Measurements from ENCODE around the gene MZT2B. TPM values are rescaled to one million over a fixed set of nuclear protein-coding genes. Genes with fewer than 3 reads are reported as not detected.

MZT2B gene
- polyA plus RNA-seq, 3 donors: 28.8 to 66.8 (median 64.9) TPM

- TF ChIP-seq CTCF (IDR thresholded peaks at IDR 0.05): no peak
- peaks cover 2 to 31% of the 10 kb centered on the region in 2 donors for H3K36me3 Mint-ChIP-seq
Measured at GRCh38 chr2:130185896-130186295, 3.8 kb downstream of the MZT2B start.

GRCh38 chr2:130186391-130186790 lies 4.3 kb downstream of the MZT2B start:
- no peak overlapping the region for H3K27ac ChIP-seq (ENCODE audit: low read depth in 1 of 2, low read length in 2 of 2)
- Mint-ChIP-seq H3K4me3 (no peak overlapping the region), H3K9me3 (no peaks in the 10 kb centered on the region), H3K27ac (peak overlapping the region in 1 of 7 donors; percentile 33), H3K4me1 (peaks cover 12% of the 10 kb centered on the region), H3K27me3 (ENCODE audit: low read depth in 3 of 3) (peaks cover 0 to 1% (median 0%) of the 10 kb centered on the region in 3 donors), H3K36me3 (peaks cover 4 to 35% of the 10 kb centered on the region in 2 donors)
- no peaks in the 10 kb centered on the region for H3K9me3 ChIP-seq (replicated peaks in 1 of 2; ENCODE audit: control insufficient read depth in 1 of 2, insufficient read depth in 1 of 2, low read length in 2 of 2)
- H3K79me2 ChIP-seq (ENCODE audit: insufficient read depth, low read length): peaks cover 27% of the 10 kb centered on the region
- H3K9ac ChIP-seq (ENCODE audit: insufficient read depth, low read length, poor library complexity, severe bottlenecking): no peak overlapping the region
- no peak overlapping the region for H2AFZ ChIP-seq (ENCODE audit: insufficient read depth, low read depth, low read length, poor library complexity, severe bottlenecking)
- H3K36me3 ChIP-seq (replicated peaks in 1 of 2; ENCODE audit: control insufficient read depth in 1 of 2, insufficient read depth in 2 of 2, low read length in 2 of 2): no peaks in the 10 kb centered on the region
- WGBS (ENCODE audit: insufficient coverage): 97% methylated on average over 5 of the region's 5 CpGs
- H4K20me1 ChIP-seq (ENCODE audit: insufficient read depth, low read length): no peaks in the 10 kb centered on the region
- intact Hi-C loops (cut with micrococcal nuclease): loop anchor here in 1 of 2 donors (10.0 kb wide), 1 partner anchor 312 kb away; no protein-coding TSS in a partner anchor
- H3K27me3 ChIP-seq (ENCODE audit: control insufficient read depth in 2 of 2, insufficient read depth in 2 of 2, low read length in 2 of 2): no peaks in the 10 kb centered on the region
- DNase-seq: no peak
- H3K4me3 ChIP-seq (replicated peaks in 1 of 3; ENCODE audit: low read depth in 2 of 3, low read length in 3 of 3): no peak overlapping the region
- H3K4me1 ChIP-seq (ENCODE audit: control insufficient read depth in 1 of 2, insufficient read depth in 2 of 2, low read length in 2 of 2): peaks cover 8 to 14% of the 10 kb centered on the region in 2 donors
- no peak for TF ChIP-seq CTCF (IDR thresholded peaks at IDR 0.05)
- H3K4me2 ChIP-seq (replicated peaks; ENCODE audit: extremely low read depth, low read length, poor library complexity, severe bottlenecking): no peak overlapping the region

More at GRCh38 chr2:130185896-130186295, 3.8 kb downstream of the MZT2B start:
- peak overlapping the region in 4 of 7 donors; percentile 32 to 74 (median 44) for H3K27ac Mint-ChIP-seq
- no peaks in the 10 kb centered on the region for H3K36me3 ChIP-seq (replicated peaks in 1 of 2; ENCODE audit: control insufficient read depth in 1 of 2, insufficient read depth in 2 of 2, low read length in 2 of 2)
- H3K27ac ChIP-seq (ENCODE audit: low read depth in 1 of 2, low read length in 2 of 2): no peak overlapping the region
- 100% methylated on average over 2 of the region's 4 CpGs for WGBS (ENCODE audit: insufficient coverage)
- H4K20me1 ChIP-seq (ENCODE audit: insufficient read depth, low read length): no peaks in the 10 kb centered on the region
- intact Hi-C loops (cut with micrococcal nuclease): loop anchor here in 1 of 2 donors (10.0 kb wide), 1 partner anchor 311 kb away; no protein-coding TSS in a partner anchor
- H3K4me1 ChIP-seq (ENCODE audit: control insufficient read depth in 1 of 2, insufficient read depth in 2 of 2, low read length in 2 of 2): peaks cover 10 to 18% of the 10 kb centered on the region in 2 donors
- H3K79me2 ChIP-seq (ENCODE audit: insufficient read depth, low read length): peaks cover 32% of the 10 kb centered on the region
- peaks cover 0 to 1% (median 0%) of the 10 kb centered on the region in 3 donors for H3K27me3 Mint-ChIP-seq (ENCODE audit: low read depth in 3 of 3)
- no peaks in the 10 kb centered on the region for H3K9me3 ChIP-seq (replicated peaks in 1 of 2; ENCODE audit: control insufficient read depth in 1 of 2, insufficient read depth in 1 of 2, low read length in 2 of 2)
- H3K4me2 ChIP-seq (replicated peaks; ENCODE audit: extremely low read depth, low read length, poor library complexity, severe bottlenecking): no peak overlapping the region
- no peaks in the 10 kb centered on the region for H3K9me3 Mint-ChIP-seq
- H3K4me3 ChIP-seq (replicated peaks in 1 of 3; ENCODE audit: low read depth in 2 of 3, low read length in 3 of 3): no peak overlapping the region
- DNase-seq: no peak
- H2AFZ ChIP-seq (ENCODE audit: insufficient read depth, low read depth, low read length, poor library complexity, severe bottlenecking): no peak overlapping the region
- H3K9ac ChIP-seq (ENCODE audit: insufficient read depth, low read length, poor library complexity, severe bottlenecking): no peak overlapping the region
- H3K4me1 Mint-ChIP-seq: peaks cover 15% of the 10 kb centered on the region
- no peak overlapping the region for H3K4me3 Mint-ChIP-seq
- no peaks in the 10 kb centered on the region for H3K27me3 ChIP-seq (ENCODE audit: control insufficient read depth in 2 of 2, insufficient read depth in 2 of 2, low read length in 2 of 2)

All from CD14-positive monocyte (primary cell).